IPS DF 4.7 (cell line): Measurements from ENCODE around the gene ITPRID2.
"Not testable (repeated sequence)": the region's sequence is repeated elsewhere in the genome, so short reads cannot be mapped to it uniquely, and the experiment has no call there.

Experiments
- DNase-seq: peaks from one replicate; pipeline ENCODE4 v3.0.0-alpha.2; 2013; ENCODE audit warnings: low spot score; ENCODE audit errors: extremely low read depth

Gene ITPRID2

DNA sequence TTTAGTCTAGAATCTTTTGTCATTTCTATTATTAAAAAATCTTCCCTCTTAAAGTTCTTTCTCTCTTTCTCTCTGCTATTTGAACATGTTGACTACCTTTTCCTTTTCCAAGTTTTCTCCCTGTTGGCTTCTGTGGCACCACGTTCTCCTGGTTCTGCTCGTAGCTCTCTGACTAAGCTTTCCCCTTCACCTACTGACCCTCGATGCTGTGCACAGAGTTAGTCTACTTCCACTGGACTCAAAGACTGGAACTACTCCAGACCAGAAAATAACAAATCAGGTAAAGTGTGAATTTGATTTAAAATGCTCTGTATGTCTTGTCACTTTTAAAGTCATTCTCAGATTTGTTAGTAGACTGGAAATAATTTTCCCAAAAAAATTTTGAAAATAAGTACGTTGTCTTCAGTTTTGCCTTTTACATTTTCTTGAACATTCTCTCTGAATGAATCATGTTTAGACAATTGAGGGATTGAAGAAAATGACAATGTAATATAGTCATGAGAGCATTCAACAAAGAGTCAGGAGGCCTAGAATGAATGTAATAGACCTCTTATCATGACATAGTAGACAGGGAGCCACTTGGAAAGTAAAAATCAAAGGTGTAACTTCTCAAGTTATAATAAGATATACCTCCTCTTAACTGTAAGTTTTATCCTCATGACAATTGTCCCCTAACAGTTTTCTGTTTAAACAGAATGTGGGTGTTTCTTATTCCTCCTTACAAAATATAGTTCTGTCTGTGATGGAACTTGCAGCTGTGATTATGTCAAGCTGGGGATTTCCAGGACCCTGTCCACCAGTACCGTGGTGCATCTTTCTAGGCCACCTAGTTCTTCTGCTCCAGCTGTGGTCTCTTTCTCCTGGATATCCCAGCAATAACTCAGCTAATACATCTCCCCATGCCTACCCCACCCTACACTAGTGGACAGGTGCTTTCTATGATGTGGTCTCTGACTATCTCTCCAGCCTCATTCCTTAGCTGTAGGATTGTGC is 25.5 kb downstream of the ITPRID2 start:
- DNase-seq = no peak

DNA sequence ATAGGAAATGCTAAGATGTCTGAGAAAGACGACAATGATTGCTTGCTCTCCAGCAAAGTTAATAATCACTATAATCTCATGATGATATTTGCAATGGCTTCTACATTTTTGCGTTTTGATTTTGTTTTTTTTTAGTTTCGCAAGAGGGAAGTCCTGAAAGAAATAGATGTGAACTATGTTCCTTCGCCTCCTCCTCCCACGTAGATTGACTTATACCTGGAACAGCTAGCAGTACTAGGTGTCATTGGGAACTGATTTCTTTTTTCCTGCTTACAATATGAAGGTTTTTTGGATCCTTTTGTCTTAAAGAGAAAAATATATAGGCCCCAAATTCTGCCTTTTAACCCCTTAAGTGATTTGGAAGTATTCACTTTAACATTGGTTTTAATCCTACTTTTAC is 26.7 kb downstream of the ITPRID2 start:
- DNase-seq = no peak

- no peak for DNase-seq
Measured at GRCh38 chr2:181923121-181923520, 31.6 kb downstream of the ITPRID2 start.

DNA sequence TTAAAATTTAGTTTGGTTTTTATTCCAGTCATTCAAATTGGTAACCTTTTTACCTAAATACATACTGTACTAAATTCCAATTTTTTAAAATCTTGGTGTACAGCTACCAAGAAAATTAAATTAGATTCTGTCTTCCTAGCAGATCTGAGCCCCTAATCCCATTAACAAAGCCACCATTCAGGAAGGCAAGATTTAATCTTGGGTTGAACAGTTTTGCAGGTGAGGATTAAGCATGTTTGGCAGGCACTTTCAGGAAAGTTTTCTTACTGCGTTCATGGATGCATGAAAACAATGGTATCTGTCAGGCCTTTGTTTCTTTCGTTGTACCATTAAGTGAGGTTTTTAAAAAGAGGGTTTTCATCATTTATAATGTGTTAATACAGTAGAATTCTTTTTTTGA is 32.8 kb downstream of the ITPRID2 start:
- no peak for DNase-seq

DNA sequence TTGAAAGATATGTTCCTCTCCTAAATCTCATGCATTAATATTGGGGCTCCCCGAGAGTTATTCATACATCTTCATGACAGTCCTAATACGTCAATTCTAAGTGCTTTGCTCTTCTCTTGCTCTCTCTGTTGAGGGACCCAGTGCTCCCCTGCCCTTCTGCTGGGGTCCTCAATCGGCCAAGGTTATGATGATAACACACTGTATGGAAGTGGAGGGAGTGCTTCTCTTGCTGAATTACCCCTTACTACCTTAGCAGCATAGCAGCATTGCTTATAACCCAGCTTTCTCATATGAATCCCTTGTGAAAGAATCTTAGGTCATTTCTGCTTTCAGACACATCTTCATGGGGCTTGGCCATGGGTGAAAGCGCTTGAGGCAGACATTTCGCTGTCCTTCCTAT is 43.2 kb downstream of the ITPRID2 start:
- no peak for DNase-seq

DNA sequence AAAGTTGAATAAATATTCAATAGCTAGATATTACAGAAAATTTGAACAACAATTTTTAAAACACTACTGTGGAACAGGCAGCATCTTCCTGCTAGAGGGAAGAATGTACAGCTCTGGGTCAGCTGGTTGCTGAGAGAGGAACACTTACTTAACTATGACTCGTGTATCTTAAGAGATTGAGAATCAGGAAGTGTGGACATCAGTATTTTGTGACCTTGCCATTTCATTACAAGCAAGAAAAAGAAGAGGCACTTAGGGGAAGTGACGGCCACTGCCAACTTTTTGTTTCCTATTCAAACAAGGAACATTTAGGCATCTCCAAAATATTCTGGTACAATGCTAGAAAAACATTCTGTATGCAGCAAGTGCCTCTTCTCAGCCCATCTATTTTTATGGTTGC is 45.9 kb downstream of the ITPRID2 start:
- no peak for DNase-seq

DNA sequence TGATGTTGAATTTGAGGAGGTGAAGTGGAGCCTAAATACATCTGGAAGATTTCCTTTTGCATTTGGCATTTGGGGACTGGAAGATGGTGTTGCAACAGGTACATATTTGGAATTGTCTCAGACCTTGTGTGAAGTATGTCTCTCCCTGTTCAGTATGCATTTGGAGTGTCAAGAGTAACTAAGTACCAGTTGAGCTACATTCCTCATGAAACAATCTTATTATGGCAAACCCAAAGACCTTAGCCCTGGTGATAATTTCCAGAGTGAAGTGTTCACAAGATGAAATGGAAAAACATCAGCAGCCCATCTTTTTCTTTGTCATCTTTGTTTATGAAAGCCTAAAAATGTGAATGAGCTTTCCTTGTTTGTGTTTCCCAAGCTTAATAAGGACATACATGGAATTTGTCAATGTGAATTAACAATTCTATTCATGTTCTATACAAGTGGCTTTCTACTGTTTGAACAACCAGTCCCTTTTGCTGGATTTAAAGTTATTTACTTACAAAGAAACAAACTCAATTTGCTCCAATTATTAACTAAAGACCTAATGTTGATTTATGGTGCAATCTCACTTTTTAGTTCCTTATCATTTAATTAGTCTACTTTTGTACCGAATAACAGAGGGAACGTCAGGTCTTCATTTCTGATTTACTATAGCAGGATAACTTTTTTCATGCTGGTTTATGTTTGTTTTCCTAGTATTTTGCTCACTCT is 52.0 kb downstream of the ITPRID2 start:
- no peak for DNase-seq

DNA sequence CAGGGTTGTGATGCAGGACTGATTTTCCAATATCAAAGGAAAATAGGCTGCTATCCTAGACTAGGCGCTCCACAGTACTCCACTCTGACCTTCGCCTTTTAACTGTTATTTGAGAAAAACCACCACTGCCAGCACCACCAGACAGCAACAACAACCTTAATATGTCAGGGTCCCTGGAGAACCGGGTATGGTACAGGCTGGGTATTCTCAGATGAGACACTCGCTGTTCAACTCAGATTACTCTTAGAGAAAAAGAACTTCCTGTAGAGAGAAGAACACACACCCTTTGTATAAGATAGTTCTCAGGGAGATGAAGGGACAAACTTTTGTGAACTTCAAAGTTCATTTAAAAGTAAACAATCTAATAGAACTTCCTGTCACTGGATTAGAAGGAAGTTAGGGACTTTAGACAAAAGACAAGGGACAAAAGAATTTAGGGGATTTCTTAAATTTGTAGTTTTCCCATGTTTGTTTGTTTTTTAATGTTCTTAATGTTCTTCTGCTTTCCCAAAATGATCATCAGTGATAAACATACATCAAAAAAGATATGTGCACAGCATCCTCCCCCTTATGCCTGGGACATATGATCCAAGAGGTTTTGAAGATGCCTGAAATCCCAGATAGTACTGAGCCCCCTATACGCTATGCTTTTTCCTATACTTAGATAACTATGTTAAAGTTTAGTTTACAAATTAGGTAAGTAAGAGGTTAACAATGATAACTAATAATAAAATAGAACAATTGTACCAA is 52.8 kb downstream of the ITPRID2 start:
- no peak for DNase-seq

DNA sequence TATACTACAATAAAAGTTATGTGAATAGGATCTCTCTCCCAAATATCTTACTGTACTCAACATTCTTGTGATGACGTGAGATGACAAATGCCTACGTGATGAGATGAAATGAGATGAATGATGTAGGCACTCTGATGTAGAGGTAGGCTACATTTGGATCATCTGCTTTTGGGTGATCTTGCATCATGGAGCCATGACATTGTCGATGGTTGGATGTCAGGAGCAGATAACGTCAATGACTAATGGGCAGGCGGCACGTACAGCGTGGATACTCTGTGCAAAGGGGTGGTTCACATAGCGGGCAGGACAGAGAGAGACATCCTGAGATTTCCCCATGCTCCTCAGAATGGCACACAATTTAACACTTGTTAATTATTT is 53.4 kb downstream of the ITPRID2 start:
- DNase-seq = no peak

GRCh38 chr2:181946444-181947127 is 55.1 kb downstream of the ITPRID2 start:
- no peak for DNase-seq

GRCh38 chr2:181947273-181947672 is 55.7 kb downstream of the ITPRID2 start:
- no peak for DNase-seq

- DNase-seq = no peak
Measured at GRCh38 chr2:181948227-181948626, 56.7 kb downstream of the ITPRID2 start.

DNA sequence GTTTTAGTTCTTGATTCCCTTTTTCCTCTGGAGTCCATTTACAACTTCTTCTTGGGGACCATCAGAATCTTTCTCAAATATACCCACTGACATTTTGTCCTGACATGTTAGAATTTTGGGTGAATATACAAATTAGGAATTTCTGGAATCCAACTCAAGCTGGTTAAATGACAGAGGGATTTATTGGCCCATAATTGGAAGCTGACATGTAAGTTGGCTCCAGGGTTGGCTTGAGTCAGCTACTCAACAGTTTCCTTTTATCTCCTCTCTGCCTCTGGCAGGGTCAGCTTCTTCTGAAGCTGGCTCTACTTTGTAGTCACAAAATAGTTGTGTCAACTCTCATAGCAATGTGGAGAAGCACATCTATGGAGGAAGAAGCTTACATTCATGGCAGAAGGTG is 57.5 kb downstream of the ITPRID2 start:
- no peak for DNase-seq

GRCh38 chr2:181952404-181953226 is 61.1 kb downstream of the ITPRID2 start:
- no peak for DNase-seq

DNA sequence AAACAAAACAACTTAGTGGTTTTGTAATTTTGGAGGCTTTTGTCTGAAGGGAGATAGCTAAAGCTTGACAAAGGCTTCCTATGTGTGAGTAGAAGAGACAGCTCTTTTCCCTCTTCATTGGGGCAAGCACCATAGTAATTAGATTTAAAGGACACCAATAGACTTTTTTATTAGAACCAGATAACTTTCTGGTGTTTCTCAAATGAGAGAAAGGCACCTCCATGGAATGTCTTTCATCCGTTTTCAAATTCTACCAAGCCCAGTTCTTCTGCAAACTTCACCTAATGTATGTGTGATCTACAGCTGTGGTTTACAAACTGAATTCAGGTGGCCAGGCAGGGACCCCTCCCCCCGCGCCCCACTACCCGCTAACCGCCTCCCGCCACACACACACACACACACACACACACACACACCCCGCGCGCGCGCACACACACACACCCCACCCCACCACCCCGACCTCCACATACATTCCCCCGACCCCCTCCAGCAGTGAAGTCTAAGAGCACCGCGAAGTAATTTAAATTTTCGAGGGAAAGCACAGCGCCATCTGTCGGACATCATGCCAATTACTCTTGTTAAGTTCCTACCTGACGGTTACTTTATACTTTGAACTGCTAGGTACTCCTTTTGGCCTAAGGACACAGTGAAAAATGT is 62.5 kb downstream of the ITPRID2 start:
- DNase-seq = peak; percentile 82

- no peak for DNase-seq
Measured at GRCh38 chr2:181954538-181954883, 63.0 kb downstream of the ITPRID2 start.

- DNase-seq = no peak
Measured at GRCh38 chr2:181955010-181955409, 63.5 kb downstream of the ITPRID2 start.

GRCh38 chr2:181955866-181956265 is 64.3 kb downstream of the ITPRID2 start:
- not testable (repeated sequence) for DNase-seq

DNA sequence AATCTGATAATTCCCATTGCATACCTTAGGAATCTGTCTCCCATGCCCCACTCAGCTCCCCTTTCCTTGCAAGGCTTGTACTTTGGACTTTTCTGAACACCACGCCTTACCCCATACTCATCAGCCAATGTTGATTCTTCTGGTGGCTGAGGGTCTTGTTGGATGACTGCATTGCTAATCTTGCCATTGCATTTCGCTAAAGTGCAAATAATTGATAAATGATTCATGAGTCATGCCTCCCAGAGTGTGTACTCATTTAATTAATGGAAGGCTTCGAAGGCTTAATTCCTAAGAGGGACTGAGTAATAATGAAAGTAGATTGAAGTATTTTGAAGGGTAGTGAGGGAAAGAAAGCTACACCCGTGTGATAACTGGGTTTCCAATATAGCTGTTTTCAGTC is 66.1 kb downstream of the ITPRID2 start:
- DNase-seq = no peak

- DNase-seq = no peak
Measured at GRCh38 chr2:181958726-181959125, 67.2 kb downstream of the ITPRID2 start.
